GM21526 (cell line): ENCODE results near the gene XIRP2.
"Not testable (repeated sequence)": the region's sequence is repeated elsewhere in the genome, so short reads cannot be mapped to it uniquely, and the experiment has no call there.

Experiments used
- ATAC-seq: cut with Tn5 transposase; IDR thresholded peaks from one replicate; pipeline ENCODE4 v1.9.1; 2021; ENCODE audit warnings: moderate library complexity; ENCODE audit not compliant: unreplicated experiment, low FRiP score

The XIRP2 gene

DNA sequence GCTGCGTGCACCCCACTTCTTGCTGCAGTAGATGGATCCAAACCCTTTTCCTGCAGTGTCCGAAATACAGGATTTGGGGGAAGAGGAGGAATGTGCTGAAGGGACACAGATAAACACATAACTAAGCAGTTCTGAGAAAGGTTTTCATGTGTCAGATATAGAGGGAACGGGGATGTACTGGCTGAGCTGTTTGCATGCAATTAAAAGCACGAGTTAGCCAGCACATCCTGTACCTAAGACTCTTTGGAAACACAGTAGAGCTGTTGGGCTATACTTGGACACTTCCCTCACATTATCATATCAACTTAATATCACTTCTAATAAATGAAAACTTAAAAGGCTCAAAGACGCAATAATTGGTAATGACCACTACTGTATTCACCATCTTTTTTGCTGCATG, 377.4 kb downstream of the XIRP2 start:
- no peak for ATAC-seq

DNA sequence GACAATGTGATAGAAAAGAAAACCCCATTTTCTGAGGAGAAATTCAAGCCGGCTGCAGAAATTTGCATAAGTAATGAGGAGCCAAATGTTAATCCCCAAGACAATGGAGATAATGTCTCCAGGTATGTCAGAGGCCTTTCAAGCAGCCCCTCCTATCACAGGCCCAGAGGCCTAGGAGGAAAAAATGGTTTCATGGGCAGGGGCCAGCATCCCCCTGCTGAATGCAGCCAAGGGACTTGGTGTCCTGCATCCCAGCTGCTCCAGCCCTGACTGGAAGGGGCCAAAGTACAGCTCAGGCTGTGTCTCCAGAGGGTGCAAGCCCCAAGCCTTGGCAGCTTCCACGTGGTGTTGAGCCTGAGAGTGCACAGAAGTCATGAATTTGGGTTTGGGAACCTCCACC, 380.0 kb downstream of the XIRP2 start:
- ATAC-seq = not testable (repeated sequence)

DNA sequence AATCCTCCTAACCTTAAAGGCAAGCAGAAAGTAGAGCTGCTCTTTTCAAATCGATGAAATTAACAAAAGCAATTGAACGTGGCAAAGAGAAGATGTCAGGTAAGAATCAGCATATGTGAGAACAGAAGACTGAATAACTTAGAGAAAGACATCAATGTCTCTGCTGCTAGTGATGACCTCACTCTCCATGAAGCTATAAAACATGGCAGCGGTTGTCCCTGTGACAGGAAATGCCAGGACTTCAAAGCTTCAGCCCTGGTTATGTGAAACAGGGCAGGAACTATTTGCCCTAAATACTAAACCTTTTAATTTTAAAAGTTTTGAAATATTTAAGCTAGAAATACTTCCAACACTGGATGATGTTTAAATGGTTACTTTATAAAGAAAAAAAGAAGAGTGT, 383.7 kb downstream of the XIRP2 start:
- no peak for ATAC-seq

DNA sequence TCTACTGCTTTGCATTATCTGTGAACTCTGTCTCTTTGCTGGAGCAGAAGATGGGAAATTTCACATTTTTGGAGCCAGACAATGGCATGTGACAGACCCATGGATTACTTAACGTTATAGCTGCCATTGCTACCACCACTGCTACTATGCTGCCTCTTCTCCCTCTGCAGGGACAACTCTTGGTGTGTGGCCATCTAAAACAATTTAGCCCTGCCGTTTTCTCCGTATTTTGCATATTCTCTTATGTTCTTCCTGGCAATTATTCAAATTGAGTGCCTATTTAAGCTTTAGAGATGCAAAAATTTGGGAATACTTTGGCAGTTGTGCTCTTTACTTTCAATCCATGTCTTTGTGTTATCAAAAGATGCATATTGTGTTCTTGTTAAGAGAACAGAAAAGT, 386.8 kb downstream of the XIRP2 start:
- no peak for ATAC-seq

DNA sequence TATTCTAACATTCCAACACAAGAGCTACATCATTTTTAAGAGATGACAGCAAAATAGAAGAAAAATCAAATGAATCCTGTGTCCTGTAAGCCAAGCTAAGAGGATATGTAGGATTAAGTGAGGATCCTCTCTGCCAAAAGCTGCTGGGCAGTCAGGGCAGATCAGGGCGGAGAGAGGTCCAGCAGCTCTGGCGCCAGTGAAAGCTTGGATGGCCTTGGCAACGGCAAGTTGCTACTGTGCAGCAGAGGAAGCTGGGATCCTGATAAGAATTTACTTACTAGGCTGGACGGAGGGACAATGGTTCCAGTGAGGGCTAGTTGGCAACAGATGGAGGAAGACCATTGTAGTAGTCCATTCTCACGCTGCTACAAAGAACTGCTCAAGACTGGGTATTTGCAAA, 391.5 kb downstream of the XIRP2 start:
- ATAC-seq = no peak

DNA sequence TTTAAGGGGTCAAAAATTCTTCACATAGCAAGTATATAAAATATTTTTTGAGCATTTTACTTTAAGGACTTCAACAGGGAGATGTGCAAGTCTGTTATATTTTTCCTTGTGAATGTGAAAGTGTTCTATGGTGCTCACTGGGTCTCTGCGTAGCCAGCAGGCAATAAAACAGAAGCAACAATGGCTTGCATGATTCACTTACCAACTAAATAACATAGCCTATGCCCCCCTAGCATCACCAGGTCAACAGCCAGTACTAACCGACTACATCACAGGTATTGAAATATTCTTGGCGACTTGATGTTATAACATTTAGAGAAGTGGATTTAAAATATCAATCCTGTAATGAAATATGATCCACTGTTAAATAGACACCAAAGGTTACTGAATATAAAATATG, 398.9 kb downstream of the XIRP2 start:
- ATAC-seq = no peak

DNA sequence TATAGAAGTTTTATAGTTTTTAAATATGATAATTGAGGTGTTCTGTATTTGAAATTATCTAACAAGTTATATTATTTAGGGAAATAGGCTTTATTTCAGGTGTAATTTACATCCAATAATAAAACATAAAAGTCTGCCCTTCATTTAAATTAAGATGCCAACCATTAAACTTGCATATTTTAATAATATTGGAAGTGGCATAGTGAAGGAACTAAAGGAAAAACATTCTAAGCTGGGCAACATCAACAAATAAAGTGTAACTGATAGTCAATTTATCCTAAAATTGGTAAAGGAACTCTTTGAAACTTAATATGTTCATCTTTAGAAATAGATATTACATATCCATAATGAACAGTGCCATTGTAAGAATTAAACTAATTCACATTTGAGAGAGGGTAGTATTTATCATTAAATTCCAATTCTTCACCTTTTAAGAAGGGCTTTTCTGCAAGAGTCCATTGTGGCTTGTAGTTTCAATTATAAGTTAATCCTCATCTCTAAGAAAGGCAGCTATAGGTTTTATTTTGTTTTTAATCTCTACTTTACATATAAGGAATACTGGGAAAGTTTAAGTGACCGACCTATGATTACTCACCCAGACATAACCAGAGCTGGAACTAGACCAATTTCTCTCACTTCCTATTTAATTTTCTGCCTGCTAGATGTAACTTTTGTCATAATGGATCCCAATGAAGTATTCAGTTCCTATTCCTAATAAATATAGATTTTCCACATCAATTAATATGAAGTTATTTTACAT, 401.6 kb downstream of the XIRP2 start:
- no peak for ATAC-seq

DNA sequence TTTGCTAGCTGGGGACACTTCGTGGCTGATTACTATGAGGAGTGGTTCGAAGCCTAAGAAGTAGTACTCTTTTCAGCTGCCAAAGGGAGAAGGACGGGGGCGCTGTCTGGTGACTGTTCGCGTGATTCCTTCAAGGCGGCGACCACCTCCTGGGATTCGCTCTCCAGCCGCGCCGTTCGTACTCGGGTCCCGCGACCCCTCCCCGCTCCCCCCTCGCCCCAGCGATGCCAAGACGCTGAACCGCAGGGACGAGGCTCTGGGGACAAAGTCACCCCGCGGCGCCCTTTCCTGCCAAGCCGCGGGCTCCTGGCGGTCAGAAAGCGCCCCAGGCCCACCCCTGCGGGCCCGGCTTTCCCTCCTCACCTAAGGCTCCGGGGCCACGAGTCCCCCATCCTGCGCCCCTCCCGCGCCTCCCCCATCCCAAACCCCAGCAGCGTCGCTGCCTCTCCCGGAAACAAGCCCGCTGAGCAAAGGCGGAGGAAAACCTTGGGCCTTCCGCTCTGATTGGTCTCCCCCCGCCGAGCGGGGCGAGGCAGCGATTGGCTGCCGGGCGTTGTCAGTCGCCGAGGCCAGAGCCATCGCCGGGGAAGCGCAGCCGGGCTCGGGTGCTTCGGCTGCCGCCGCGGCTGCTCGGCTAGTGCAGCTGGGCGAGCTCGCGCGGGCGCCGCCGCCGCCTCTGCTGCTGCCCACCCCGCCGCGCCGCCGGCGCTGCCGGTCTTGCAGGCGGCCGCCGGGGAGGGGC, 404.3 kb downstream of the XIRP2 start, which contains the start of gene B3GALT1:
TSS of gene B3GALT1 (plus strand) at position 572 of the 742 bp plus-strand sequence.
- ATAC-seq = peak; percentile 100

DNA sequence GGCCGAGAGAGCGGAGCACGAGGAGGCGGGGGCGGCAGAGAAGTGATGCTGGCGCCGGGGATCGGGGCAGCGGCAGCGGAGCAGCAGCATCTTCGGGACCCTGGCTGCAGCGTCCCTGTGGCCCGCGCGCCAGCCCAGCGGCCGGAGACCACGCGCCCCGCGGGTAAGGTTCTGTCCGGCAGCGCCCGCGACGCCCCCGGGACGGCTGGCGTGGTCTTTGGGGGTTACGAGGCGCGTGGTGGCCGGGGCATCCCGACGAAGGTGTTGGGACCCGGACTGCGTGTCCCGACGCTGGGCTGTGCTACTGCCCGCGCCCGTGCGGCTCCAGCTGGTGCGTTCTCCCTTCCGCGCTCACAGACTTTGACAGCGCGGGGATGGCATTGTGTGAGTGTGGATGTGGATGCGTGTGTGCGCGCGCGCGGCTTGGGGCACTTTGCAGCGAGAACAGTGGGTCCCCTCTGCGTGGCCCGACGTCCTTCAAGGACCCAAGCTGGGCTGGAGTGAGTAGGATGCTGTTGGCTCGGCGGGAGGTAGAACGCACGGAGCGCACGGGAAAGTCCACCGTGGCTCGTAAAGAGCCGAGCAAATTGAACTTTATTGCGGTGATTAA, 405.0 kb downstream of the XIRP2 start:
- peak; percentile 6 for ATAC-seq

DNA sequence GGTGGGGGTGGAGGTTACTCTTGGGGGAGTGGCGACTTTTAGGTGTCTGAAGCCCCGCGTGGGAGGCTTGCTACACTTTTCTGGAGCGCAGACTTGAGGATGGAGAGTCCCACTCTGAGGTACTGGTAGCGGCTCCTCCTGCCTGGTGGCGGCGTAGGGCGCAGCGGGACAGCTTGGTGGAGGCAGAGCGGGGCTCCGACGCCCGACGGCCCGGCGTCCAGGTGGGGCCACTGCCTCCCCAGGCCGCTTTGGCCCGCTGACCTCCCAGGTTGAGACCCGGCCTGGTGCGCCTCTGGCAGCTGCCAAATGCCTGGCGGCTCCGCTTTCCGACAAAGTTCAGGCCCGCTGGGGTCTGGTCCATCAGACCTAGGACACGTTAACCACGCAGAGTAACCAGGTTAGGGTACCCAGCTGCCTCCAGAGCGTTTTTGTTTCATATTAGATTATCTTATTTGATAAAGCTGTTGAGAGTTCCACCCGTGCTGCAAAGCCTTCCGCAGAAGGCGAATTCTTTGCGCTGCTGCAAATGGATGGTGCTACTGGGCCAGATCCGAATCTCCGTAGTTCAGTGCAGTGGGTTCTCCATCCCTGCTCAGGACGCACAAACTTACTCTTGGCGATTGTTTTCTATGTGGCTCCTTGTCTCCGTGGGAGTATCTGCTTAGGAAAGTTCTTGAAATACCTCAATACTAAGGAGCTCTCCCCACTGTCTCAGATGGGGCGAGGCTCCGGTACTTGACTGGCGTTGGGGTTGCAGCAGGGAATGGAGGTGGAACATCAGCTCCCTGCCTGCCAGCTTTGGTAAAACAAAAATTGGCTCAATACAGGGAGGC, 405.9 kb downstream of the XIRP2 start:
- no peak for ATAC-seq

DNA sequence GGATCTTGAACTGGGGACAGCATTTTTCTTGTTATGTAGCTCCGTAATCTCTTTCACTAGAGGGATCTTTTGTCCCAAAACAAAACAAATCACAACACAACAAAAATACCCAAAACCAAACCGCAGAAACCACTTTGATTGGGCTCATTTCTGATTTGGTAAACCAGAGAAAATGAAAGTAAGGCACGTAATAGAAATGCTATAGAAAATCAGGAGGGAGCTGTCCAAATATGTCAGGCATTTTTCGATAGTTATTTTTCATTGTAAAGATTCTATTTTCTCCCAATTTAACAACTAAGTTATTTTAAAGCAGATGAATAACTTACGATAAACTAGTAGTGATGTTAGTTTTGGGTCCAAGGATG, 406.5 kb downstream of the XIRP2 start:
- ATAC-seq = no peak

DNA sequence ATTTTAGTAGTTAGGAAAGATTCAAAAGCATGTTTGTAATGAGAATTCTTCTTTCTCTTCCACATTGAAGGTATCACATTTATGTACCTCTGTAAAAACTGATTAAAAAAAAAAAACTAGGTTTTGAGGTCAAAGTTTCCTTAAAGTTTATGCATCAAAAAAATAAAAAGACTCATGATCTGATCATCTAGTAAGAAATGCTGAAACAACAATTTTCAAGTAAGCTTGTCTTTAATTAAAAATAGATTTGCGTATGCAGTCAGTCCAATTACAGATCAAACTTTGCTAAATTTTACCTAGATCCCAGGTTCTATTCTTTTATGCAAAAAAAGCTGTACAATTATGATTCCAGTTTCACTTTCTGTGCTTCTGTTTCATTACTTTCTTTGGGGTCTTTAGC, 409.0 kb downstream of the XIRP2 start:
- no peak for ATAC-seq

DNA sequence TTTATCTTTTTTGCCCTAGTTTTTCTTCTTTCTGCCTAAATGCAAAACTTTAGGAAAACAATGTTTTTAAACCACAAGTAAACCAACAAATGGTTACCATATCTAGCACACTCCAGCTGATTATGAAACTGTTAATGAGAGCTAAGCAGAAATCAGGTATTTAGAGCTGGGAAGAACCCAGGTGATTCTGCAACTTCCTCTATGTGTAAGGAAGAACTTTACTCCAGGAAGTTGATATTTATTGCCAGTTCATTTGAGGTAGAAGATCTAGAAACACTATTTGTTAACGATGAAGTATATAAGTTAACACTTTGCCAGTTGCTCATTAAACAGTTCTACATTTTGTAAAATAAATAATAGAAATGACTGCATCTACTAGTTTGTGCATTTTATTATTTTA, 409.7 kb downstream of the XIRP2 start:
- no peak for ATAC-seq
